ENCODE results near the gene PASK. TPM values are rescaled to one million over a fixed set of nuclear protein-coding genes. Genes with fewer than 3 reads are reported as not detected.

The PASK gene
- total and polyA plus RNA-seq, 2 of the 4 experiments (the other 2 are of a cell fraction) = 4.1 TPM

DNA sequence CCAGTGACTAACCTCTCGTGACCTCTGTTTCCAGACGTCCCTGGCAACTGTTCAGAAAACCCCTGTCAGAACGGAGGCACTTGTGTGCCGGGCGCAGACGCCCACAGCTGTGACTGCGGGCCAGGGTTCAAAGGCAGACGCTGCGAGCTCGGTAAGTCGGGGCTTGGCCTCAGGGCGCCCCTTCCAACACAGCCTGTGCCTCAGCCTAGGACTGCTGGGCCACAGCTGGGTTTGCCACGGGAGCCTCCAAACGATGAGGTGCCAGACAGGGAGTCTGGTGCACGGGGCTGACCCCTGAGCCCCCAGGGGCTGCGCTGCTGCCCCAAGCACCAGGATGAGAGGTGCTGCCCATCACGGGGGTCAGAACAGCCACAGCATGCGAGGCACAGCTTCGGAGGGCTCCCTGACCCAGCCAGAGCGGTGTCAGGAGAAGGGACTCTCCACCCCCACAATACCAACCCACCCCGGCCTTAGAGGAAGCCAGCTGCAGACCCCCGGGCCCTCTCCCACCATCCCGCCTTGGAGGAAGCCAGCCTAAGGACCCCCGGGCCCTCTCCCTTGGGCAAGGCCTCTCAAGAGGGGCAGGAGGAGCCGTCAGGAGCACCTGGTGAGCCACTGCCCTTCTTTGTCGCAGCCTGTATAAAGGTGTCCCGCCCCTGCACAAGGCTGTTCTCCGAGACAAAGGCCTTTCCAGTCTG lies 67.5 kb downstream of the PASK start:
- no peaks in the 10 kb centered on the region; the same call in 1 of the 2 replicates for H3K9me1 ChIP-seq (ENCODE audit: insufficient read depth, low read length)
- H2BK5ac ChIP-seq (ENCODE audit: low read depth, low read length, poor library complexity, severe bottlenecking) = no peak overlapping the region
- no peak overlapping the region for H3K4ac ChIP-seq (ENCODE audit: low read depth, low read length)
- H3K27ac ChIP-seq (ENCODE audit: insufficient read depth, low read length) = no peak overlapping the region
- no peak overlapping the region for H4K5ac ChIP-seq (ENCODE audit: low read depth, low read length)
- no peak overlapping the region for H3K23ac ChIP-seq (ENCODE audit: low read depth, low read length)
- H4K8ac ChIP-seq (ENCODE audit: low read depth in 2 of 2, low read length in 2 of 2) = no peak overlapping the region
- in situ Hi-C loops (cut with MboI; ENCODE audit: low sequenced_read_pairs) = no loop called here
- no peak for DNase-seq
- TF ChIP-seq MAFK (IDR thresholded peaks at IDR 0.05; ENCODE audit: low read depth, low read length) (no peak), MAZ (IDR thresholded peaks at IDR 0.05; ENCODE audit: borderline replicate concordance, low read depth, low read length) (no peak), BHLHE40 (IDR thresholded peaks at IDR 0.05; ENCODE audit: low read depth, low read length) (no peak)
- TF ChIP-seq, protein P1, sequence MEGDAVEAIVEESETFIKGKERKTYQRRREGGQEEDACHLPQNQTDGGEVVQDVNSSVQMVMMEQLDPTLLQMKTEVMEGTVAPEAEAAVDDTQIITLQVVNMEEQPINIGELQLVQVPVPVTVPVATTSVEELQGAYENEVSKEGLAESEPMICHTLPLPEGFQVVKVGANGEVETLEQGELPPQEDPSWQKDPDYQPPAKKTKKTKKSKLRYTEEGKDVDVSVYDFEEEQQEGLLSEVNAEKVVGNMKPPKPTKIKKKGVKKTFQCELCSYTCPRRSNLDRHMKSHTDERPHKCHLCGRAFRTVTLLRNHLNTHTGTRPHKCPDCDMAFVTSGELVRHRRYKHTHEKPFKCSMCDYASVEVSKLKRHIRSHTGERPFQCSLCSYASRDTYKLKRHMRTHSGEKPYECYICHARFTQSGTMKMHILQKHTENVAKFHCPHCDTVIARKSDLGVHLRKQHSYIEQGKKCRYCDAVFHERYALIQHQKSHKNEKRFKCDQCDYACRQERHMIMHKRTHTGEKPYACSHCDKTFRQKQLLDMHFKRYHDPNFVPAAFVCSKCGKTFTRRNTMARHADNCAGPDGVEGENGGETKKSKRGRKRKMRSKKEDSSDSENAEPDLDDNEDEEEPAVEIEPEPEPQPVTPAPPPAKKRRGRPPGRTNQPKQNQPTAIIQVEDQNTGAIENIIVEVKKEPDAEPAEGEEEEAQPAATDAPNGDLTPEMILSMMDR (conservative IDR thresholded peaks at IDR 0.05; ENCODE audit: low read depth, low read length) = no peak
- WGBS, 2 experiments (ENCODE audit: extremely low coverage in 2 of 2, insufficient read length in 1 of 2) = 74% methylated on average over 6 of the region's 28 CpGs; no CpG with 5 or more reads in 1 of the 2 experiments
- H2AK9ac ChIP-seq (replicated peaks; ENCODE audit: low read depth, low read length, poor library complexity) = no peak overlapping the region
- no peak overlapping the region for H2BK15ac ChIP-seq (ENCODE audit: low read depth, low read length)
- CTCF ChIA-PET = no interaction called here
- no peaks in the 10 kb centered on the region for H3K27me3 ChIP-seq (ENCODE audit: control insufficient read depth, insufficient read depth, low read length)
- no peaks in the 10 kb centered on the region for H3K4me1 ChIP-seq (ENCODE audit: control insufficient read depth, insufficient read depth, low read length)
- no peaks in the 10 kb centered on the region for H3K79me1 ChIP-seq (ENCODE audit: low read depth in 1 of 2, low read length in 2 of 2)
- no peak overlapping the region for H4K91ac ChIP-seq (ENCODE audit: insufficient read depth, low read depth, low read length)
- H3K18ac ChIP-seq (ENCODE audit: low read depth, low read length) = no peak overlapping the region
- H3K9ac ChIP-seq (ENCODE audit: low read depth, low read length) = no peak overlapping the region
- H3K4me2 ChIP-seq (ENCODE audit: low read depth, low read length) = no peak overlapping the region
- dilution Hi-C loops (cut with HindIII; ENCODE audit: low sequenced_read_pairs, unreplicated experiment) = no loop called here
- POLR2A ChIA-PET (ENCODE audit: unreplicated experiment) = no interaction called here
- ATAC-seq (ENCODE audit: low read depth) = no peak
- H2BK120ac ChIP-seq (ENCODE audit: low read depth, low read length) = no peak overlapping the region
- peaks cover 5% of the 10 kb centered on the region for H3K36me3 ChIP-seq (ENCODE audit: control insufficient read depth, insufficient read depth, low read length)
- BruUV-seq (replicated peaks) = no TSS peak
- H4K20me1 ChIP-seq (ENCODE audit: insufficient read depth, low read length) = no peaks in the 10 kb centered on the region
- no peak overlapping the region for H2BK20ac ChIP-seq (ENCODE audit: low read depth, low read length)
- H3K56ac ChIP-seq (ENCODE audit: extremely low read depth, insufficient read depth, low read length) = no peak overlapping the region
- H3K14ac ChIP-seq (replicated peaks; ENCODE audit: low read depth, low read length) = no peak overlapping the region
- H2AFZ ChIP-seq (replicated peaks; ENCODE audit: low read length, poor library complexity) = no peak overlapping the region
- H3K4me3 ChIP-seq (ENCODE audit: insufficient read depth, low read depth, low read length) = no peak overlapping the region
- intact Hi-C loops (cut with micrococcal nuclease) = no loop called here
- H3K9me3 ChIP-seq (ENCODE audit: control insufficient read depth, insufficient read depth, low read length) = no peaks in the 10 kb centered on the region
- no peak overlapping the region for H2AK5ac ChIP-seq (ENCODE audit: low read depth, low read length)

Data from IMR-90 (cell line).